Hepatocyte (in vitro differentiated cells): ENCODE data around the gene FAM217B. TPM values are rescaled to one million over a fixed set of nuclear protein-coding genes. Genes with fewer than 3 reads are reported as not detected.
A peak's percentile ranks its signal among the peaks of the same experiment; 100 is the strongest.
"Not testable (repeated sequence)": the region's sequence is repeated elsewhere in the genome, so short reads cannot be mapped to it uniquely, and the experiment has no call there.

Source experiments
- DNase-seq: peaks from one replicate; pipeline ENCODE4 v3.0.0-alpha.2; 2016; ENCODE audit warnings: low spot score
- H2AFZ ChIP-seq: fragments of 200-600 bp; sonication (generic); 2 replicates; pipeline ENCODE4 v1.6.0; 2016; ENCODE audit warnings: antibody characterized with exemption, mild to moderate bottlenecking
- H3K27ac ChIP-seq: fragments of 200-600 bp; sonication (generic); 2 replicates; pipeline ENCODE4 v1.5.1; 2016; ENCODE audit warnings: mild to moderate bottlenecking
- H3K27me3 ChIP-seq: fragments of 200-600 bp; sonication (generic); 2 replicates; pipeline ENCODE4 v1.6.1; 2016
- H3K36me3 ChIP-seq: fragments of 200-600 bp; sonication (generic); replicated peaks from 2 replicates; pipeline ENCODE4 v1.5.1; 2016; ENCODE audit warnings: low read depth; ENCODE audit not compliant: insufficient read depth
- H3K4me1 ChIP-seq: fragments of 200-600 bp; sonication (generic); 2 replicates; pipeline ENCODE4 v1.5.1; 2016; ENCODE audit warnings: mild to moderate bottlenecking, moderate library complexity; ENCODE audit not compliant: insufficient read depth
- H3K4me2 ChIP-seq: fragments of 200-600 bp; sonication (generic); 2 replicates; pipeline ENCODE4 v1.6.0; 2016
- H3K4me3 ChIP-seq: fragments of 200-600 bp; sonication (generic); 2 replicates; pipeline ENCODE4 v1.5.1; 2016; ENCODE audit warnings: mild to moderate bottlenecking
- H3K79me2 ChIP-seq: fragments of 200-600 bp; sonication (generic); 2 replicates; pipeline ENCODE4 v1.6.0; 2017; ENCODE audit warnings: mild to moderate bottlenecking
- H3K9me2 ChIP-seq: fragments of 200-600 bp; sonication (generic); replicated peaks from 2 replicates; pipeline ENCODE4 v1.6.0; 2017; ENCODE audit warnings: mild to moderate bottlenecking; ENCODE audit not compliant: insufficient read depth
- H3K9me3 ChIP-seq: fragments of 200-600 bp; sonication (generic); 2 replicates; pipeline ENCODE4 v1.5.1; 2016; ENCODE audit warnings: low read depth, mild to moderate bottlenecking
- H4K20me1 ChIP-seq: fragments of 200-600 bp; sonication (generic); 2 replicates; pipeline ENCODE4 v1.6.0; 2016; ENCODE audit warnings: mild to moderate bottlenecking; ENCODE audit not compliant: insufficient read depth, poor library complexity, severe bottlenecking
- EZH2 ChIP-seq: fragments of 200-600 bp; sonication (generic); IDR thresholded peaks from 2 replicates; pipeline ENCODE4 v1.6.1; 2016; ENCODE audit warnings: antibody characterized with exemption, mild to moderate bottlenecking, borderline replicate concordance
- EZH2phosphoT487 ChIP-seq: fragments of 200-600 bp; sonication (generic); IDR thresholded peaks from one replicate; pipeline ENCODE4 v1.6.1; 2018; ENCODE audit warnings: antibody characterized with exemption, mild to moderate bottlenecking, low read depth, moderate library complexity; ENCODE audit not compliant: unreplicated experiment, severe bottlenecking
- WGBS: methylation state at CpG from one replicate; pipeline ENCODE4 v1.1.6; 2016; ENCODE audit warnings: low lambda C conversion rate; ENCODE audit errors: missing lambda C conversion rate; 5-methylcytosine and 5-hydroxymethylcytosine counted together
- polyA plus RNA-seq: library from polyadenylated mRNA; unstranded; fragments of >200 nt; fragmentation: Nextera tagmentation; extraction: Ambion mirVana; gene quantifications from 2 replicates; pipeline ENCODE4 v1.2.1, GENCODE V29; 2016
- total RNA-seq: library from RNA; depleted of rRNA; stranded (reverse); fragments of >200 nt; gene quantifications from 2 replicates; pipeline ENCODE4 v1.2.3, GENCODE V29; 2014
- TF ChIP-seq, protein P1 (sequence below): fragments of 200-600 bp; sonication (generic); IDR thresholded peaks from 2 replicates; pipeline ENCODE4 v1.5.1; 2016; ENCODE audit warnings: antibody characterized with exemption, mild to moderate bottlenecking; ENCODE audit not compliant: poor library complexity

FAM217B gene
- total and polyA plus RNA-seq, 2 experiments from 2014 or later = 14.7 to 15.2 TPM

- no peak for DNase-seq
- 88% methylated on average over 6 of the region's 6 CpGs for WGBS
- no peak overlapping the region for H2AFZ ChIP-seq
- TF ChIP-seq, protein P1, sequence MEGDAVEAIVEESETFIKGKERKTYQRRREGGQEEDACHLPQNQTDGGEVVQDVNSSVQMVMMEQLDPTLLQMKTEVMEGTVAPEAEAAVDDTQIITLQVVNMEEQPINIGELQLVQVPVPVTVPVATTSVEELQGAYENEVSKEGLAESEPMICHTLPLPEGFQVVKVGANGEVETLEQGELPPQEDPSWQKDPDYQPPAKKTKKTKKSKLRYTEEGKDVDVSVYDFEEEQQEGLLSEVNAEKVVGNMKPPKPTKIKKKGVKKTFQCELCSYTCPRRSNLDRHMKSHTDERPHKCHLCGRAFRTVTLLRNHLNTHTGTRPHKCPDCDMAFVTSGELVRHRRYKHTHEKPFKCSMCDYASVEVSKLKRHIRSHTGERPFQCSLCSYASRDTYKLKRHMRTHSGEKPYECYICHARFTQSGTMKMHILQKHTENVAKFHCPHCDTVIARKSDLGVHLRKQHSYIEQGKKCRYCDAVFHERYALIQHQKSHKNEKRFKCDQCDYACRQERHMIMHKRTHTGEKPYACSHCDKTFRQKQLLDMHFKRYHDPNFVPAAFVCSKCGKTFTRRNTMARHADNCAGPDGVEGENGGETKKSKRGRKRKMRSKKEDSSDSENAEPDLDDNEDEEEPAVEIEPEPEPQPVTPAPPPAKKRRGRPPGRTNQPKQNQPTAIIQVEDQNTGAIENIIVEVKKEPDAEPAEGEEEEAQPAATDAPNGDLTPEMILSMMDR = no peak
- TF ChIP-seq EZH2phosphoT487 (no peak), EZH2 (no peak)
- no peak overlapping the region for H3K4me3 ChIP-seq
- H3K27ac ChIP-seq = no peak overlapping the region
- no peaks in the 10 kb centered on the region for H3K36me3 ChIP-seq
- no peaks in the 10 kb centered on the region for H3K27me3 ChIP-seq
- H3K4me1 ChIP-seq = peaks cover 4% of the 10 kb centered on the region
- no peaks in the 10 kb centered on the region for H4K20me1 ChIP-seq
- no peaks in the 10 kb centered on the region for H3K9me2 ChIP-seq
- H3K4me2 ChIP-seq = no peak overlapping the region
- H3K79me2 ChIP-seq = peaks cover 3% of the 10 kb centered on the region
- no peaks in the 10 kb centered on the region for H3K9me3 ChIP-seq
These were observed 9.7 kb downstream of the FAM217B start for GRCh38 chr20:59949911-59950310.

DNA sequence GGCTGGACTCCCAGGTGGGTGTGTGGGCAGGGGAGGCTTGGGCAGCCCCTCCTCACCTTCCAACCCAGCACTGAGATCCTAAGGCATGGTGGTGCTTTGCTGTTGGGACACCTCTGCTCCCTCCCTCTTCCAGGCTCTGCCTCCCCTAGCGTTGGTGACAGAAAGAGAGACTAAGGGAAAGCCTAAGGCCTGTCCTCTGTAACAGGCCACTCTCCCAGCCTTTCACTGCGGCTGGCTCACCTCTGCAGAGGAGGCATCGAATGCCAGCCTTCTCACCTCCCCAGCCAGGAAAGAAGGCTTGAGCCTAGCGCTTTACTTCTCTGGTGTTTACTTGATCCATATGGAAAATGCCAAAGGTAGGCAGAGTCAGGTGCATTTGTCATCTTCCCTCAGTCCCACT is 14.5 kb downstream of the FAM217B start:
- Histone ChIP-seq H3K9me3 (no peaks in the 10 kb centered on the region), H3K9me2 (no peaks in the 10 kb centered on the region), H3K27ac (no peak overlapping the region), H3K79me2 (no peaks in the 10 kb centered on the region), H3K4me3 (no peak overlapping the region), H3K36me3 (no peaks in the 10 kb centered on the region), H4K20me1 (no peaks in the 10 kb centered on the region), H3K4me2 (no peak overlapping the region), H2AFZ (no peak overlapping the region), H3K27me3 (no peaks in the 10 kb centered on the region), H3K4me1 (peaks cover 5% of the 10 kb centered on the region)
- DNase-seq = no peak
- WGBS = 94% methylated on average over 4 of the region's 4 CpGs
- TF ChIP-seq, protein P1 = no peak

DNA sequence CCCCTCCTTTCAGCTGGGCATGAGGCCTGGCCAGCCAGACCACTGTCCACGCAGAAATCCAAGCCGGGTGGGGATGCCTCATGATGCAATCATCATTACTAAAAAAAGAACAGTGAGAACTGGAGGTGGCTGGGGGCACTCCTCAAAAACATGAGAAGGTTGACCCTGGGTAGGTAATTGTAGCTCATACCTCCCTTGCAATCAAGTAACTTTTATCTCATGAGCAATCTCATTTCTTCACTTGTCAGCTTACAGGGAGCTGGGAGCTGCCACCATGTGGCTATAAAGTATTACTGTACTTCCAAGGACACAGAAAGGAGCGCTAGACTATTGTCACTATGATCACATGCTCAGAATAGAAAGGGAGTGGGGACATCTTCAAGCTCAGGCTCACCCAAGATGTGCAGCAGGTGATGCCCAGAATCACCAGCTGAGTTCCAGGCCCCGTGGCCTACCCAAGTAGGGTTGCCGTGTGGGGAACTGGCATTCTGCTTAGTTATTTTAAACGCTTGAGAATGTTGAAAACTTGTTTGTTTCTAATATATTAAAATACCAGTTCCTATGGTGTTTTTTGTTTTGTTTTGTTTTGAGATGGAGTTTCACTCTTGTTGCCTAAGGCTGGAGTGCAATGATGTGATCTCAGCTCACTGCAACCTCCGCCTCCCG is 15.1 kb downstream of the FAM217B start:
- DNase-seq = peak; percentile 45
- H3K36me3 ChIP-seq = no peaks in the 10 kb centered on the region
- H3K79me2 ChIP-seq = no peaks in the 10 kb centered on the region
- no peak overlapping the region for H3K4me2 ChIP-seq
- no peak overlapping the region for H3K4me3 ChIP-seq
- H2AFZ ChIP-seq = no peak overlapping the region
- no peak overlapping the region for H3K27ac ChIP-seq
- no peaks in the 10 kb centered on the region for H3K9me2 ChIP-seq
- H3K4me1 ChIP-seq = peaks cover 5% of the 10 kb centered on the region
- no peaks in the 10 kb centered on the region for H4K20me1 ChIP-seq
- WGBS = 80% methylated on average over 8 of the region's 8 CpGs
- no peaks in the 10 kb centered on the region for H3K9me3 ChIP-seq
- TF ChIP-seq, protein P1 = peak; percentile 42
- no peak for TF ChIP-seq EZH2
- no peaks in the 10 kb centered on the region for H3K27me3 ChIP-seq

GRCh38 chr20:59957568-59957967 is 17.4 kb downstream of the FAM217B start:
- not testable (repeated sequence) for H3K9me2 ChIP-seq, DNase-seq, H3K27ac ChIP-seq, H3K4me1 ChIP-seq, H3K4me3 ChIP-seq, H3K36me3 ChIP-seq, H3K27me3 ChIP-seq, H3K9me3 ChIP-seq, H2AFZ ChIP-seq, H4K20me1 ChIP-seq, H3K79me2 ChIP-seq
- H3K4me2 ChIP-seq = peak overlapping the region; percentile 62
